AG09309 (cell line): ENCODE data around the gene KASH5.

Experiments
- DNase-seq: peaks from one replicate; pipeline ENCODE4 v3.0.0-alpha.2; 2010; ENCODE audit warnings: low read depth
- H3K4me3 ChIP-seq: 2 replicates; pipeline ENCODE4 v1.5.1; 2011; ENCODE audit warnings: mild to moderate bottlenecking, low read depth, low read length, moderate library complexity; ENCODE audit not compliant: control insufficient read depth
- TF ChIP-seq, protein P1 (sequence below): IDR thresholded peaks from 2 replicates; pipeline ENCODE4 v1.5.1; 2011; ENCODE audit warnings: mild to moderate bottlenecking, low read depth, low read length, inconsistent platforms; ENCODE audit not compliant: insufficient read depth, control insufficient read depth; ENCODE audit errors: missing control alignments

Gene KASH5

DNA sequence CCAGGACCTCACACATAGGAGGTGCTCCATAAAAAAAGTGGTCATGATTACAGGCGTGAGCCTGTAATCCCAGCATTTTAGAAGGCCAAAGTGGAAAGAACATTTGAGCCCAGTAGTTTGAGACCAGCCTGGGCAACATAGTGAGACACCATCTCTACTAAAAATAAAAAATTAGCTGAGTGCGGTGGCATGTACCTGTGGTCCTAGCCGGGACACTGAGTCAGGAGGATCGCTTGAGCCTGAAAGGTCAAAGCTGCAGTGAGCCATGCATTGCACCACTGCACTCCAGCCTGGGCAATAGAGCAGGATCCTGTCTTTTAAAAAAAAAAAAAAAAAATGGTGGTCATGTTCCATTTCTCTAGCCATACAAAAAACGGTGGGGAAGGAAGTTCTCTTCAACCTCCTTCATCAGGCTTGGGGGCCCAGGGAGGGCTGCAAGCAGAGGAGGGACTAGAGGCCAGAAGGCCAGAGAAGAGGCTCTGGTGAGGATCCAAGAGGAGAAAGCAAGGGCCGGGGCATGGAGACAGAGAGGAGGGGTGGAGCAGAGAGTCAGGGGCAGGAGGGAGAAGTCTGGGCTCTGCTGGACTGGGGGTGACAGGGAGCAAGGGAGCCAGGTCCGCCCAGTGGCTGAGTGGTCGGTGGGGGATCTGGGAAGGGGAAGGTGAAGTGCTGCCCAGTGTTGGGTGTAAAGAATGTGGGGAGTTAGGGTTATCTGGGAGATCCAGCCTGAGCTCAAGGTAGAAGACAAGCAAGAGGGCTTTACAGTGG lies 8.9 kb downstream of the KASH5 start:
- TF ChIP-seq, protein P1, sequence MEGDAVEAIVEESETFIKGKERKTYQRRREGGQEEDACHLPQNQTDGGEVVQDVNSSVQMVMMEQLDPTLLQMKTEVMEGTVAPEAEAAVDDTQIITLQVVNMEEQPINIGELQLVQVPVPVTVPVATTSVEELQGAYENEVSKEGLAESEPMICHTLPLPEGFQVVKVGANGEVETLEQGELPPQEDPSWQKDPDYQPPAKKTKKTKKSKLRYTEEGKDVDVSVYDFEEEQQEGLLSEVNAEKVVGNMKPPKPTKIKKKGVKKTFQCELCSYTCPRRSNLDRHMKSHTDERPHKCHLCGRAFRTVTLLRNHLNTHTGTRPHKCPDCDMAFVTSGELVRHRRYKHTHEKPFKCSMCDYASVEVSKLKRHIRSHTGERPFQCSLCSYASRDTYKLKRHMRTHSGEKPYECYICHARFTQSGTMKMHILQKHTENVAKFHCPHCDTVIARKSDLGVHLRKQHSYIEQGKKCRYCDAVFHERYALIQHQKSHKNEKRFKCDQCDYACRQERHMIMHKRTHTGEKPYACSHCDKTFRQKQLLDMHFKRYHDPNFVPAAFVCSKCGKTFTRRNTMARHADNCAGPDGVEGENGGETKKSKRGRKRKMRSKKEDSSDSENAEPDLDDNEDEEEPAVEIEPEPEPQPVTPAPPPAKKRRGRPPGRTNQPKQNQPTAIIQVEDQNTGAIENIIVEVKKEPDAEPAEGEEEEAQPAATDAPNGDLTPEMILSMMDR = no peak
- no peak for DNase-seq
- H3K4me3 ChIP-seq = no peak overlapping the region

DNA sequence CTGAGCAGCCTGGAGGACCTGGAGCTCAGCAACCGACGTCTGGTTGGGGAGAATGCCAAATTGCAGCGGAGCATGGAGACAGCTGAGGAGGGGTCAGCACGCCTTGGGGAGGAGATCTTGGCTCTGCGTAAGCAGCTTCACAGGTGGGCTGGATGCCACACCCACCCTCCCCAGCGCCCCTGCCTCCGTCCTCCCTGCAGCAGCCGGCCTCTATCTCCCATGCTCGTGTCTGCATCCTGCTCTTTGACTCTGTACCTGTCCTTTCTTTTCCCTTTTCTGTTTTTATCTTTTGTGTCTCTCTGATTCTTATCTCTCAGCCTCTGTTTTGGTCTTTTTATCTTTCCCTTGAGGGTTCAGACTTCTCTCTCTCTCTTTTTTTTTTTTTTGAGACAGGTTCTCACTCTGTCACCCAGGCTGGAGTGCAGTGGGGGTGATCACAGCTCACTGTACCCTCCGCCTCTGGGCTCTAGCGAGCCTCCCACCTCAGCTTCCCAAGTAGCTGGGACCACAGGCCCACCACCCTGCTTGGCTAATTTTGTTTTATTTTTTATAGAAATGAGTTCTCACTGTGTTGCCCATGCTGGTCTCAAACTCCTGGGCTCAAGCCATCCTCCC lies 10.1 kb downstream of the KASH5 start:
- DNase-seq = no peak
- no peak overlapping the region for H3K4me3 ChIP-seq
- TF ChIP-seq, protein P1 = no peak

DNA sequence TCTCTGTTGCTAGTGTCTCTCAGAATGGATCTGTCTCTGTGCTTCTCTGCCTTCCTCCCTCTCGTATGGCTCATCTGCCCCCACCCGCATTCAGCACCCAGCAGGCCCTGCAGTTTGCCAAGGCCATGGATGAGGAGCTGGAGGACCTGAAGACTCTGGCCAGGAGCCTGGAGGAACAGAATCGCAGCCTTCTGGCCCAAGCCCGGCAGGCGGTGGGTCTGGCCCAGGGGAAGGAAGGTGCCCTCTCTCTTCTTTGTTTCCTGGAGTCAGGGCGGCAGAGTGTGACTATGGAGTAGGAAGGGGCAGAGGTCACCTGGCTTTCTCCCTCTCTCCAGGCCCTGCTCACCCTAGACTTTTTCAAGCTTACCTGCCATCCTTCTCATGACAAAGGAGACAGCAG lies 10.9 kb downstream of the KASH5 start:
- H3K4me3 ChIP-seq = no peak overlapping the region
- DNase-seq = no peak
- TF ChIP-seq, protein P1 = no peak

DNA sequence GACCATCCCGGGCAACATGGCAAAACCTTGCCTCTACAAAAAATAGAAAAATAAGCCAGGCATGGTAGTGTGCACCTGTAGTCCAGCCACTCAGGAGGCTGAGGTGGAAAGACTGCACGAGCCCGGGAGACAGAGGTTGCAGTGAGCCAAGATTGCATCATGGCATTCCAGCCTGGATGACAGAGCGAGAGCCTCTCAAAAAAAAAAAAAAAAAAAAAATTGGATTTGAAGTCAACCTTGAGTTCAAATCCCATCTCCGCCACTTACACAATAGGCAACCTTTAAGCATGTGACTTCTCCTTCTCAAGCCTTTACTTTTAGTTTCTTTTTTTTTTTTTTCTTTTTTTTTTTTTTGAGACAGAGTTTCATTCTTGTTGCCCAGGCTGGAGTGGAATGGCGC lies 12.0 kb downstream of the KASH5 start:
- DNase-seq = no peak
- TF ChIP-seq, protein P1 = no peak
- H3K4me3 ChIP-seq = no peak overlapping the region

DNA sequence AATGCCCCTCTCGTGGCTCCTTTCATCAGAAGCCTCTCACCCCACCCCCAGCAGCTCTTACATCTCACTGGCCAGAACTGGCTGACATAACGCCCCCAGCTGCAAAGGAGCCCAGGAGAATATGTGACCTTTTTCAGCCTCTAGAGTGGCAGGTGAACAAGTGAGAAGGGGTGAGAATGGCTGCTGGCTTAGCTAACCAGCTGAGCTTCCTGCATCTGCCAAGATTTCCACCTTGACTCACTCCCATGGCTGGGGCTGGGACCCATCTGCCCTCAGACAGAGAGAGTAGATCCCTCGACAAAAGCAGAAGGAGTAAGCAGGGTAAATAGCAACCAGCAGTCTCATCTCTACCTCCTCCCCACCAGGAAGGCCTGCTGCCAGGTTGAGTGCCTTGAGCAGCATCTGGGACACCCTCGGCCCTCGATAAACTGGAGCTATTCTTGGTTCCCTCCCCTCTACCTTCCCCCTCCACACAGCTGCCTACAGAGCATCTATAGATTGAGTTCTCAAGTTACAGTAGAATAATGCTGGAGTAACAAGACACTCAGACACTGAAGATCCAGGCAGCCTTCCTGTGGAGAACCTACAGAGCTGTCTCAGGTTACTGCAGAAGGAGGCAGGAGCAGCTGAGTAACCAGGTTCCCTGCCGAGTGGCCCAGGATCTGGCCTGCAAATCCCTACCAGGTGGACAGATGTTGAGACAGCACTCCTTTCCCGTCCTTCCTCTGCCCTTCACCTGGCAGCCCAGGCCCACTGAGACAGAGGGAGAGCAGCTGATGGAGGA lies 15.5 kb downstream of the KASH5 start:
- no peak for DNase-seq
- TF ChIP-seq, protein P1 = no peak
- H3K4me3 ChIP-seq = no peak overlapping the region

DNA sequence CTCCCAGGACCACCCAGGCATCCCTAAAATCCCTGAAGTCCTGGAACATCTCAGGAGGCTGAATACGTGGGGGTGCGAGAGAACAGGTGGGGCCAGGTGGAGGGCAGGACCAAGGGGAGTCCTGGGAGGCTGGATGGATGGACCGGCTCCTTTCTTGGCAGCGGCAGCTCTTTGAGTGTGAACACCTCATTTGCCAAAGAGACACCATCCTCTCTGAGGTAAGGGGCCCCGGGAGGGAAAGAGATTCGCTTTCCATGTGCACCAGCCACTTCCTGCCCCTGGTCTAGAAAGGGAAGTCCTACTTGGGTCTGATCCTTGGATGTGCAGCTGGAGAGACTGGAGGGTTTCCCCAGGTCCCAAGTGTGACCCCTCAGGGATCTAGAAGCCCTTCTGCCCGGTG lies 19.0 kb downstream of the KASH5 start:
- DNase-seq = no peak
- TF ChIP-seq, protein P1 = no peak

More for the DNA sequence above, 19.0 kb downstream of the KASH5 start:
- H3K4me3 ChIP-seq = no peak overlapping the region
